H1 (cell line): ENCODE results near the gene METTL8. TPM values are rescaled to one million over a fixed set of nuclear protein-coding genes. Genes with fewer than 3 reads are reported as not detected.

Source experiments
- JUN ChIP-seq: IDR thresholded peaks from 2 replicates; pipeline ENCODE4 v1.6.1; 2011; ENCODE audit warnings: low read depth, mild to moderate bottlenecking, improper control_type of control experiment, low read length
- POU5F1 ChIP-seq: IDR thresholded peaks from 2 replicates; pipeline ENCODE4 v1.6.1; 2011; ENCODE audit warnings: low read depth, mild to moderate bottlenecking, low read length, moderate library complexity
- RAD21 ChIP-seq, 2 experiments: IDR thresholded peaks in 1 of 2; conservative IDR thresholded peaks in 1 of 2; 2 replicates each; pipeline ENCODE4 v1.6.1; 2011; ENCODE audit warnings: low read depth in 2 of 2, low read length in 2 of 2, improper control_type of control experiment in 1 of 2, inconsistent platforms in 1 of 2, mild to moderate bottlenecking in 1 of 2, moderate library complexity in 1 of 2
- RFX5 ChIP-seq: IDR thresholded peaks from 2 replicates; pipeline ENCODE4 v1.6.1; 2011; ENCODE audit warnings: low read depth, low read length, improper control_type of control experiment, borderline replicate concordance
- TAF7 ChIP-seq: optimal IDR thresholded peaks from 2 replicates; pipeline ENCODE3; 2011; ENCODE audit warnings: low read depth, mild to moderate bottlenecking, inconsistent platforms, low read length, moderate library complexity, borderline replicate concordance
- TCF12 ChIP-seq: IDR thresholded peaks from 2 replicates; pipeline ENCODE4 v1.6.1; 2011; ENCODE audit warnings: low read depth, mild to moderate bottlenecking, low read length
- YY1 ChIP-seq: IDR thresholded peaks from 2 replicates; pipeline ENCODE4 v1.6.1; 2011; ENCODE audit warnings: low read depth, mild to moderate bottlenecking, low read length
- polyA plus RNA-seq, 7 experiments: library from polyadenylated mRNA; depleted of rRNA in 3 of 7; stranded (reverse) in 5 of 7; unstranded in 2 of 7; fragments of >200 nt in 5 of 7; fragments of 200-250 nt in 2 of 7; gene quantifications; 1 replicate in 5 of 7; 2 replicates in 1 of 7; 4 replicates in 1 of 7; pipeline versions ENCODE4 v1.2.1 to v1.2.3, GENCODE V29; 2011 to 2013; ENCODE audit warnings: missing spikeins in 2 of 7, mixed read lengths in 2 of 7
- total RNA-seq: library from RNA; stranded (reverse); fragmentation: NEBNext Ultra II Directional; extraction: Animal tissue kit (Norgen Biotek cat#: 25700); gene quantifications from 2 replicates; pipeline ENCODE4 v1.2.1, GENCODE V29; 2021

METTL8 gene
- total and polyA plus RNA-seq, 2 of the 8 experiments (the other 6 are each of a cell fraction or from before 2014, with no cell fraction given) = 17.6 to 79.7 TPM

GRCh38 chr2:171341394-171342066 lies 92.3 kb downstream of the METTL8 start (continued):
- TF ChIP-seq YY1 (no peak), TCF12 (no peak), RAD21 (IDR thresholded peaks at IDR 0.05 in 1 of 2, conservative IDR thresholded peaks at IDR 0.05 in 1 of 2; ENCODE audit: low read depth in 2 of 2, low read length in 2 of 2) (no peak), JUN (no peak), TAF7 (no peak), POU5F1 (no peak), RFX5 (no peak)
- TF ChIP-seq, all 59 proteins: peak for 0
